Colonic mucosa (tissue), 4 donors: ENCODE measurements around the gene TRIO. TPM values are rescaled to one million over a fixed set of nuclear protein-coding genes. Genes with fewer than 3 reads are reported as not detected.

Experiments used
- DNase-seq: peaks from one replicate; pipeline ENCODE4 v3.0.0-alpha.2; 2020
- H3K27ac ChIP-seq: fragments of 200-600 bp; one replicate; pipeline ENCODE4 v1.8.0; 2021
- H3K27me3 ChIP-seq: fragments of 200-600 bp; one replicate; pipeline ENCODE4 v1.8.0; 2021
- H3K36me3 ChIP-seq: fragments of 200-600 bp; one replicate; pipeline ENCODE4 v1.8.0; 2021
- H3K4me1 ChIP-seq: fragments of 200-600 bp; one replicate; pipeline ENCODE4 v1.8.0; 2021; ENCODE audit warnings: mild to moderate bottlenecking
- H3K4me3 ChIP-seq: fragments of 200-600 bp; one replicate; pipeline ENCODE4 v1.8.0; 2021
- H3K9ac ChIP-seq, 2 donors: one replicate each; pipeline ENCODE4 v1.7.0; 2013; ENCODE audit warnings: control low read depth in 2 of 2, low read depth in 2 of 2, low read length in 2 of 2
- H3K9me3 ChIP-seq: fragments of 200-600 bp; one replicate; pipeline ENCODE4 v1.8.0; 2021
- intact Hi-C: fragments of 100-400 bp; cut with DNase I; formaldehyde crosslinking; loops from one replicate; pipeline ENCODE4 v1.14.1; 2022
- total RNA-seq, 2 donors: library from RNA; stranded (reverse); fragmentation: NEBNext Ultra II Directional in 1 of 2; extraction: Animal tissue kit (Norgen Biotek cat#: 25700) in 1 of 2; gene quantifications; one replicate each; pipeline ENCODE4 v1.2.1, GENCODE V29; 2021
- TF ChIP-seq, protein P1 (sequence below): fragments of 200-600 bp; IDR thresholded peaks from one replicate; pipeline ENCODE4 v1.8.0; 2022; ENCODE audit warnings: antibody characterized with exemption, mild to moderate bottlenecking
- donor health status: healthy.
- donor health status: DM: no; HTN: no; CAD: no.
- donor health status: DM: no; HTN: no; CAD: no.

Gene TRIO
- total RNA-seq, 2 donors from 2014 or later = 134 to 138 TPM

DNA sequence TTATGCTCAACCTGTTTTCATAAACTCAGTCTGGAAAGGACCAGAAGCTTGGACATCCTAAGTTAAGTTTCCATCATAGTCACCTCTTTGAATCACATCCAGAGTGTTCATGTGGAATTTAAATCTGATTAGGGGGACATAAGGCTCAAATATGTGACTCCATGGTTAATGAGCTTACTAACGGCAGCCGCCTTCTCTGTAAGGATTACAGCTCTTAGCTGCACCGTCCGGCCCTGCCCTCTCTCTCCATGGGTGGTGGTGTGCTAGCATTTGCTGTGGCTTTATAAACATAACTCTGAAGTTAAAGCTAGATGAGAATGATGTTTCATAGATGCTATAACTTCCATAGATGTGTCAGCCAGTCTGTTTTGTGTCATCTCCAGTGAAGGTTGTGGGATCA is 156.5 kb downstream of the TRIO start:
- no peaks in the 10 kb centered on the region for H3K36me3 ChIP-seq
- TF ChIP-seq, protein P1, sequence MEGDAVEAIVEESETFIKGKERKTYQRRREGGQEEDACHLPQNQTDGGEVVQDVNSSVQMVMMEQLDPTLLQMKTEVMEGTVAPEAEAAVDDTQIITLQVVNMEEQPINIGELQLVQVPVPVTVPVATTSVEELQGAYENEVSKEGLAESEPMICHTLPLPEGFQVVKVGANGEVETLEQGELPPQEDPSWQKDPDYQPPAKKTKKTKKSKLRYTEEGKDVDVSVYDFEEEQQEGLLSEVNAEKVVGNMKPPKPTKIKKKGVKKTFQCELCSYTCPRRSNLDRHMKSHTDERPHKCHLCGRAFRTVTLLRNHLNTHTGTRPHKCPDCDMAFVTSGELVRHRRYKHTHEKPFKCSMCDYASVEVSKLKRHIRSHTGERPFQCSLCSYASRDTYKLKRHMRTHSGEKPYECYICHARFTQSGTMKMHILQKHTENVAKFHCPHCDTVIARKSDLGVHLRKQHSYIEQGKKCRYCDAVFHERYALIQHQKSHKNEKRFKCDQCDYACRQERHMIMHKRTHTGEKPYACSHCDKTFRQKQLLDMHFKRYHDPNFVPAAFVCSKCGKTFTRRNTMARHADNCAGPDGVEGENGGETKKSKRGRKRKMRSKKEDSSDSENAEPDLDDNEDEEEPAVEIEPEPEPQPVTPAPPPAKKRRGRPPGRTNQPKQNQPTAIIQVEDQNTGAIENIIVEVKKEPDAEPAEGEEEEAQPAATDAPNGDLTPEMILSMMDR = no peak
- no peak overlapping the region for H3K9ac ChIP-seq
- DNase-seq = no peak
- H3K9me3 ChIP-seq = no peaks in the 10 kb centered on the region
- intact Hi-C loops = loop anchor here (10.0 kb wide), 1 partner anchor 305 kb away; no protein-coding TSS in a partner anchor
- H3K27ac ChIP-seq = no peak overlapping the region
- no peaks in the 10 kb centered on the region for H3K4me1 ChIP-seq
- no peak overlapping the region for H3K4me3 ChIP-seq
- H3K27me3 ChIP-seq = no peaks in the 10 kb centered on the region

DNA sequence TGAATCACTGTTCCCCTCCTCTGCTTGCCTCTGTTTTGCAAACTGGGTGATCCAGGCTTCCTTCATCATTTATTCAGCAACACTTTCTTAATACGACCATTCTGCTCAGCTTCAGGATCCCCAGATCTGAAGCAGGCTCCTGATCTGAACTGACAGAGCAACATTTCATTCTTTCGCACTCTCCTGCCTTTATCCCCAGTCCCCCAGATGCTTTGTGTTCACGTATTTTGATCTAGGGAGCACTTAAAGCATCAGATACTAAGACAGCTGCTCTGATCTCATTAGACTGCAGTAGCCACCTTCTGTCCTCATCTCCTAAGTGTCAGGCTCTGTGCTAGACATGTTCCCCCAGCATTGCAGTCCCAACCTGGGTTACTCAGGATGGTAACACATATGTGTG is 158.0 kb downstream of the TRIO start:
- Histone ChIP-seq H3K4me1 (no peaks in the 10 kb centered on the region), H3K27me3 (no peaks in the 10 kb centered on the region), H3K9ac (no peak overlapping the region), H3K27ac (no peak overlapping the region), H3K9me3 (no peaks in the 10 kb centered on the region), H3K4me3 (no peak overlapping the region), H3K36me3 (no peaks in the 10 kb centered on the region)
- DNase-seq = no peak
- intact Hi-C loops = no loop called here
- TF ChIP-seq, protein P1 = no peak

DNA sequence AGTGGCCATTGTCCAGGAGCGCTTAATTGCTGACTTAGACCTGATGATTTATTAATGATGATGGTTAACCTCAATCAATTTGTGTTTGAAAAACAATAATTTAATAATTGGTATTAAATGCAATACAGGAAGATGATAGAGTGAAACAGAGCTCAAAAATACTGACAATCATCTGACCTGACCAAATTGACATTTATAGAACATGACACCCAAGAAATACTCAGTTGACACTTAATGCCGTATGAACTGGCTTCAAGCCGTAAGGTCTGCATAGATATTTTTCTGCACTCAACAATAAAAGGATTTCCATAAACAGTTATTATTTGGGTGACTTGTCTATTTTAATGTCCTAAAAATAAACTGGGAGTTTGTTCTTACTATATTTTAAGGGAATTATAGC is 159.2 kb downstream of the TRIO start:
- no peaks in the 10 kb centered on the region for H3K36me3 ChIP-seq
- TF ChIP-seq, protein P1 = no peak
- intact Hi-C loops = no loop called here
- H3K27me3 ChIP-seq = no peaks in the 10 kb centered on the region
- H3K27ac ChIP-seq = no peak overlapping the region
- H3K9me3 ChIP-seq = no peaks in the 10 kb centered on the region
- no peak overlapping the region for H3K9ac ChIP-seq
- no peak overlapping the region for H3K4me3 ChIP-seq
- no peak for DNase-seq
- no peaks in the 10 kb centered on the region for H3K4me1 ChIP-seq

DNA sequence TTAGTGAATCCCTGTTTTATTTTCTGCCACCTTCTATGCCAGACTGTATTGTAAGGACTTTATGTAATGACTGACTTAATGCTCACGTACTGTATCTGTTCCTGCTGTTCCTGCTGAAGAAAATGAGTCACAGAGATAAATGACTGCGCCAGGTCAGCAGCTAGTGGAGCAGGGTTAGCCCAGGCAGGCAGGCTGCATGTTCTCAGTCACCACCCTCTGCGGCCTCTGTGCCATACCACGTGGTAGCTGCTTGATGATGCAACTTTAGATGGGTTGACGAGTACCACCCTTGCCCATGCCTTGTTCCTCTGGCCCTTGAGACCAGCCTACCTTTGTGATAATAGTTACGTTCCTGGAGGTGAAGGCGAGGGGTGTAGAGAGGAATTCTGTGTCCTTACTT is 161.9 kb downstream of the TRIO start:
- no peaks in the 10 kb centered on the region for H3K36me3 ChIP-seq
- H3K9me3 ChIP-seq = no peaks in the 10 kb centered on the region
- no peaks in the 10 kb centered on the region for H3K27me3 ChIP-seq
- H3K27ac ChIP-seq = no peak overlapping the region
- no peak overlapping the region for H3K9ac ChIP-seq
- intact Hi-C loops = no loop called here
- H3K4me3 ChIP-seq = no peak overlapping the region
- no peaks in the 10 kb centered on the region for H3K4me1 ChIP-seq
- DNase-seq = no peak
- TF ChIP-seq, protein P1 = no peak

DNA sequence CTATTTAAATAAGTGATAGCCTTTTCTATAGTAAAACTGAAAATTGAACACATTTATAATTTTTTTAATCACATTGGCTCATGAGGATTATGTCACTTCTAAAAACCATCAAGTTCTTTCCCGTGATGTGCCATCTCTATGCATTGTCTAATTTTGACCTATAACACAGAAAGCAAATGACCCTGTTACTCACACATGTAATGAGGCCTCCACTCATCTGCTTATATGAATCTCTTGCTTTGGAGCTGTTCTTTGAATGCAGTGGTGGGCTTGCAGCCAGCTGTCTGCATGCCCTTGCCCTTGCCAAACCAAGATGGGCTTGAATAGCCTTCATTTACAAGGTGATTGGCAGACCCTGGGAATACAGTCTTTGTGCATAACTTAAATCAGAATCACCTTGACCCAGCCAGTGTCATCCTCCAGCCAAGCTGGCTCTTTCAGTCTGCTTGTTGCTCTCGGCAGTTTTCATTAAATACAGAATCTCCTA is 163.2 kb downstream of the TRIO start:
- Histone ChIP-seq H3K27me3 (no peaks in the 10 kb centered on the region), H3K27ac (no peak overlapping the region), H3K36me3 (no peaks in the 10 kb centered on the region), H3K9ac (no peak overlapping the region), H3K4me1 (no peaks in the 10 kb centered on the region), H3K9me3 (no peaks in the 10 kb centered on the region), H3K4me3 (no peak overlapping the region)
- intact Hi-C loops = no loop called here
- no peak for DNase-seq
- TF ChIP-seq, protein P1 = no peak
